GM23338 (cell line): ENCODE measurements around the gene TRIM39. TPM values are rescaled to one million over a fixed set of nuclear protein-coding genes. Genes with fewer than 3 reads are reported as not detected.

Source experiments
- ATAC-seq: fragments of 200-7000 bp; cut with Tn5 transposase; 3 replicates; pipeline ENCODE4 v1.9.1; 2020
- DNase-seq: peaks from one replicate; pipeline ENCODE4 v3.0.0-alpha.2; 2015; ENCODE audit warnings: low spot score
- H2AFZ ChIP-seq: fragments of 200-600 bp; sonication (generic); 2 replicates; pipeline ENCODE4 v1.8.0; 2016; ENCODE audit warnings: antibody characterized with exemption, mild to moderate bottlenecking, moderate library complexity
- H3F3A ChIP-seq: fragments of 200-600 bp; sonication (generic); replicated peaks from 2 replicates; pipeline ENCODE4 v1.8.0; 2017; ENCODE audit warnings: antibody characterized with exemption, mixed run types, low read depth
- H3K27ac ChIP-seq: fragments of 200-600 bp; sonication (generic); 2 replicates; pipeline ENCODE4 v1.6.1; 2016; ENCODE audit warnings: low read depth
- H3K27me3 ChIP-seq: fragments of 200-600 bp; sonication (generic); 2 replicates; pipeline ENCODE4 v1.8.0; 2016; ENCODE audit warnings: mild to moderate bottlenecking, mixed run types, moderate library complexity; ENCODE audit not compliant: insufficient read depth
- H3K36me3 ChIP-seq: fragments of 200-600 bp; sonication (generic); 2 replicates; pipeline ENCODE4 v1.8.0; 2016; ENCODE audit warnings: mild to moderate bottlenecking; ENCODE audit not compliant: insufficient read depth
- H3K4me1 ChIP-seq: fragments of 200-600 bp; sonication (generic); 2 replicates; pipeline ENCODE4 v1.8.0; 2016; ENCODE audit warnings: mild to moderate bottlenecking, moderate library complexity; ENCODE audit not compliant: insufficient read depth
- H3K4me2 ChIP-seq: fragments of 200-600 bp; sonication (generic); 2 replicates; pipeline ENCODE4 v1.7.1; 2017; ENCODE audit warnings: mixed run types
- H3K4me3 ChIP-seq: fragments of 200-600 bp; sonication (generic); 2 replicates; pipeline ENCODE4 v1.6.1; 2016; ENCODE audit warnings: mixed run types
- H3K79me2 ChIP-seq: fragments of 200-600 bp; sonication (generic); replicated peaks from 2 replicates; pipeline ENCODE4 v1.8.0; 2017; ENCODE audit warnings: mild to moderate bottlenecking; ENCODE audit not compliant: insufficient read depth
- H3K9me2 ChIP-seq: fragments of 200-600 bp; sonication (generic); 2 replicates; pipeline ENCODE4 v1.8.0; 2017; ENCODE audit not compliant: insufficient read depth
- H4K20me1 ChIP-seq: fragments of 200-600 bp; sonication (generic); replicated peaks from 2 replicates; pipeline ENCODE4 v1.8.0; 2017; ENCODE audit warnings: mild to moderate bottlenecking; ENCODE audit not compliant: insufficient read depth
- H3K27ac Mint-ChIP-seq: 2 replicates; pipeline ENCODE4 v1.8.0; 2020; ENCODE audit warnings: inconsistent platforms, mild to moderate bottlenecking, moderate library complexity, mixed read lengths
- H3K27me3 Mint-ChIP-seq: 3 replicates; pipeline ENCODE4 v1.8.0; 2022; ENCODE audit warnings: low read depth, mild to moderate bottlenecking, moderate library complexity, mixed read lengths, inconsistent platforms; ENCODE audit not compliant: insufficient read depth, poor library complexity
- H3K36me3 Mint-ChIP-seq: 3 replicates; pipeline ENCODE4 v1.8.0; 2021; ENCODE audit warnings: low read depth, mild to moderate bottlenecking, inconsistent platforms, moderate library complexity, mixed read lengths
- H3K4me1 Mint-ChIP-seq: 3 replicates; pipeline ENCODE4 v1.8.0; 2020; ENCODE audit warnings: mild to moderate bottlenecking, inconsistent platforms, mixed read lengths
- H3K4me3 Mint-ChIP-seq: 3 replicates; pipeline ENCODE4 v1.8.0; 2021; ENCODE audit warnings: moderate library complexity, mild to moderate bottlenecking, inconsistent platforms, mixed read lengths
- H3K9me3 Mint-ChIP-seq: 3 replicates; pipeline ENCODE4 v1.8.0; 2020; ENCODE audit warnings: moderate library complexity, mild to moderate bottlenecking, inconsistent platforms, mixed read lengths
- EZH2 ChIP-seq: fragments of 200-600 bp; sonication (generic); IDR thresholded peaks from one replicate; pipeline ENCODE4 v1.8.0; 2017; ENCODE audit warnings: antibody characterized with exemption, mild to moderate bottlenecking, low read depth; ENCODE audit not compliant: unreplicated experiment
- ZNF462 ChIP-seq: fragments of 250-450 bp; sonication (Bioruptor Pico); IDR thresholded peaks from 2 replicates; pipeline ENCODE4 v1.5.0; 2020; ENCODE audit warnings: mild to moderate bottlenecking, moderate library complexity
- polyA plus RNA-seq: library from polyadenylated mRNA; unstranded; fragments of >200 nt; fragmentation: Nextera tagmentation; extraction: Ambion mirVana; gene quantifications from 2 replicates; pipeline ENCODE4 v1.2.1, GENCODE V29; 2016
- total RNA-seq: library from RNA; depleted of rRNA; stranded (reverse); fragments of >200 nt; shearing (Covaris generic); gene quantifications from 2 replicates; pipeline ENCODE4 v1.2.3, GENCODE V29; 2014
- TF ChIP-seq, protein P1 (sequence below): IDR thresholded peaks from one replicate; pipeline ENCODE4 v1.6.1; 2018; ENCODE audit warnings: antibody characterized with exemption; ENCODE audit not compliant: unreplicated experiment

Gene TRIM39
- total and polyA plus RNA-seq, 2 experiments from 2014 or later: 5.4 to 19.2 TPM

GRCh38 chr6:30361661-30362060 lies 34.9 kb downstream of the TRIM39 start:
- H3K4me1 ChIP-seq: peaks cover 4% of the 10 kb centered on the region; the same call in 1 of the 2 replicates
- Mint-ChIP-seq H3K36me3 (no peaks in the 10 kb centered on the region), H3K4me1 (peaks cover 2% of the 10 kb centered on the region; the same call in 2 of the 3 replicates), H3K27me3 (peaks cover 11% of the 10 kb centered on the region), H3K4me3 (no peak overlapping the region), H3K9me3 (no peaks in the 10 kb centered on the region; the same call in 2 of the 3 replicates), H3K27ac (no peak overlapping the region)
- no peaks in the 10 kb centered on the region for H3K9me2 ChIP-seq
- DNase-seq: no peak
- H3K4me3 ChIP-seq: no peak overlapping the region
- no peak overlapping the region for H2AFZ ChIP-seq
- H3K27ac ChIP-seq: no peak overlapping the region
- no peaks in the 10 kb centered on the region for H3K36me3 ChIP-seq
- H3K4me2 ChIP-seq: no peak overlapping the region
- ATAC-seq: no peak
- H4K20me1 ChIP-seq: no peaks in the 10 kb centered on the region
- H3K27me3 ChIP-seq: peaks cover 26% of the 10 kb centered on the region
- H3F3A ChIP-seq: no peaks in the 10 kb centered on the region; the same call in 1 of the 2 replicates
- no peaks in the 10 kb centered on the region for H3K79me2 ChIP-seq
- TF ChIP-seq EZH2 (no peak), ZNF462 (CRISPR knock-in tag) (no peak)
- TF ChIP-seq, protein P1, sequence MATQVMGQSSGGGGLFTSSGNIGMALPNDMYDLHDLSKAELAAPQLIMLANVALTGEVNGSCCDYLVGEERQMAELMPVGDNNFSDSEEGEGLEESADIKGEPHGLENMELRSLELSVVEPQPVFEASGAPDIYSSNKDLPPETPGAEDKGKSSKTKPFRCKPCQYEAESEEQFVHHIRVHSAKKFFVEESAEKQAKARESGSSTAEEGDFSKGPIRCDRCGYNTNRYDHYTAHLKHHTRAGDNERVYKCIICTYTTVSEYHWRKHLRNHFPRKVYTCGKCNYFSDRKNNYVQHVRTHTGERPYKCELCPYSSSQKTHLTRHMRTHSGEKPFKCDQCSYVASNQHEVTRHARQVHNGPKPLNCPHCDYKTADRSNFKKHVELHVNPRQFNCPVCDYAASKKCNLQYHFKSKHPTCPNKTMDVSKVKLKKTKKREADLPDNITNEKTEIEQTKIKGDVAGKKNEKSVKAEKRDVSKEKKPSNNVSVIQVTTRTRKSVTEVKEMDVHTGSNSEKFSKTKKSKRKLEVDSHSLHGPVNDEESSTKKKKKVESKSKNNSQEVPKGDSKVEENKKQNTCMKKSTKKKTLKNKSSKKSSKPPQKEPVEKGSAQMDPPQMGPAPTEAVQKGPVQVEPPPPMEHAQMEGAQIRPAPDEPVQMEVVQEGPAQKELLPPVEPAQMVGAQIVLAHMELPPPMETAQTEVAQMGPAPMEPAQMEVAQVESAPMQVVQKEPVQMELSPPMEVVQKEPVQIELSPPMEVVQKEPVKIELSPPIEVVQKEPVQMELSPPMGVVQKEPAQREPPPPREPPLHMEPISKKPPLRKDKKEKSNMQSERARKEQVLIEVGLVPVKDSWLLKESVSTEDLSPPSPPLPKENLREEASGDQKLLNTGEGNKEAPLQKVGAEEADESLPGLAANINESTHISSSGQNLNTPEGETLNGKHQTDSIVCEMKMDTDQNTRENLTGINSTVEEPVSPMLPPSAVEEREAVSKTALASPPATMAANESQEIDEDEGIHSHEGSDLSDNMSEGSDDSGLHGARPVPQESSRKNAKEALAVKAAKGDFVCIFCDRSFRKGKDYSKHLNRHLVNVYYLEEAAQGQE: no peak
